ENCODE results near the gene CD320. TPM values are rescaled to one million over a fixed set of nuclear protein-coding genes. Genes with fewer than 3 reads are reported as not detected.

CD320 gene
- total RNA-seq, 2 experiments from 2014 or later = 17.1 to 17.6 TPM

DNA sequence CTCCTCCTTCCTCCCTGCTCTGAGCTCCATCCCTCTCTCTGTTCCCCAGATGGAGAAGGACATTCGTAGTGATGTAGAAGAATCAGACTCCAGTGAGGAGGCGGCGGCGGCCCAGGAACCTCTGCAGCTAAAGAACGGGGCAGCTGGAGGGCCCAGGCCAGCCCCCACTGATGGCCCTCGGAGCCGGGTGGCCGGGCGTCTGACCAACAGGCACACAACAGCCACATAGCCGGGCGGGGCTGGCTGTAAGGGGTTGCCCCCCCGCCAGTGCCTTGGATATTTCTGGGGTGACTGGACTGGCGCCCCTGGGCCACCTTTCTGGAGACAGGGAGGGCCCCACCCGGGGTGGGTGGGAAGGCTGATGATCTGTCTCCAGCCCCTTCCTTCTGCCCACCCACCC, 46.3 kb downstream of the CD320 start:
- ATAC-seq (ENCODE audit: poor library complexity) (no peak), DNase-seq (no peak)
- POLR2A ChIA-PET = no interaction called here
- Mint-ChIP-seq H3K4me3 (no peak overlapping the region), H3K9me3 (no peaks in the 10 kb centered on the region), H3K27ac (no peak overlapping the region), H3K27me3 (no peaks in the 10 kb centered on the region), H3K4me1 (ENCODE audit: low read depth) (no peaks in the 10 kb centered on the region), H3K36me3 (ENCODE audit: low read depth) (peaks cover 22% of the 10 kb centered on the region)
- CTCF ChIA-PET = no interaction called here
- TF ChIP-seq, protein P1, sequence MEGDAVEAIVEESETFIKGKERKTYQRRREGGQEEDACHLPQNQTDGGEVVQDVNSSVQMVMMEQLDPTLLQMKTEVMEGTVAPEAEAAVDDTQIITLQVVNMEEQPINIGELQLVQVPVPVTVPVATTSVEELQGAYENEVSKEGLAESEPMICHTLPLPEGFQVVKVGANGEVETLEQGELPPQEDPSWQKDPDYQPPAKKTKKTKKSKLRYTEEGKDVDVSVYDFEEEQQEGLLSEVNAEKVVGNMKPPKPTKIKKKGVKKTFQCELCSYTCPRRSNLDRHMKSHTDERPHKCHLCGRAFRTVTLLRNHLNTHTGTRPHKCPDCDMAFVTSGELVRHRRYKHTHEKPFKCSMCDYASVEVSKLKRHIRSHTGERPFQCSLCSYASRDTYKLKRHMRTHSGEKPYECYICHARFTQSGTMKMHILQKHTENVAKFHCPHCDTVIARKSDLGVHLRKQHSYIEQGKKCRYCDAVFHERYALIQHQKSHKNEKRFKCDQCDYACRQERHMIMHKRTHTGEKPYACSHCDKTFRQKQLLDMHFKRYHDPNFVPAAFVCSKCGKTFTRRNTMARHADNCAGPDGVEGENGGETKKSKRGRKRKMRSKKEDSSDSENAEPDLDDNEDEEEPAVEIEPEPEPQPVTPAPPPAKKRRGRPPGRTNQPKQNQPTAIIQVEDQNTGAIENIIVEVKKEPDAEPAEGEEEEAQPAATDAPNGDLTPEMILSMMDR (IDR thresholded peaks at IDR 0.05) = no peak
- Histone ChIP-seq H3K4me1 (ENCODE audit: insufficient read depth, low read length) (peaks cover 4% of the 10 kb centered on the region), H3K27me3 (ENCODE audit: control insufficient read depth in 1 of 2, insufficient read depth in 2 of 2, low read length in 2 of 2) (no peaks in the 10 kb centered on the region), H3K36me3 (ENCODE audit: insufficient read depth, low read length) (peaks cover 16% of the 10 kb centered on the region), H3K9me3 (ENCODE audit: control insufficient read depth in 1 of 2, insufficient read depth in 1 of 2, low read length in 2 of 2) (no peaks in the 10 kb centered on the region), H3K4me3 (ENCODE audit: low read length) (no peak overlapping the region), H3K27ac (ENCODE audit: low read depth in 1 of 2, low read length in 2 of 2) (no peak overlapping the region)
- intact Hi-C loops (cut with DNase I, micrococcal nuclease) = no loop called here

- Histone ChIP-seq H3K27ac (ENCODE audit: low read depth in 1 of 2, low read length in 2 of 2) (no peak overlapping the region), H3K4me3 (ENCODE audit: low read length) (no peak overlapping the region), H3K27me3 (ENCODE audit: control insufficient read depth in 1 of 2, insufficient read depth in 2 of 2, low read length in 2 of 2) (no peaks in the 10 kb centered on the region), H3K9me3 (ENCODE audit: control insufficient read depth in 1 of 2, insufficient read depth in 1 of 2, low read length in 2 of 2) (no peaks in the 10 kb centered on the region), H3K4me1 (ENCODE audit: insufficient read depth, low read length) (peaks cover 9% of the 10 kb centered on the region), H3K36me3 (ENCODE audit: insufficient read depth, low read length) (peaks cover 21% of the 10 kb centered on the region)
- H3K36me3 Mint-ChIP-seq (ENCODE audit: low read depth) = peaks cover 22% of the 10 kb centered on the region
- no peak overlapping the region for H3K4me3 Mint-ChIP-seq
- no peaks in the 10 kb centered on the region for H3K4me1 Mint-ChIP-seq (ENCODE audit: low read depth)
- H3K9me3 Mint-ChIP-seq = no peaks in the 10 kb centered on the region
- POLR2A ChIA-PET = interaction anchor here (1.5 kb wide), 1 partner anchor 318 kb away, joined by 4 read pairs; the partner anchor contains the start of gene TIMM44
- H3K27me3 Mint-ChIP-seq = no peaks in the 10 kb centered on the region
- DNase-seq = no peak
- intact Hi-C loops (cut with DNase I, micrococcal nuclease) = no loop called here
- CTCF ChIA-PET = no interaction called here
- H3K27ac Mint-ChIP-seq = no peak overlapping the region
- TF ChIP-seq, protein P1 (IDR thresholded peaks at IDR 0.05) = no peak
- no peak for ATAC-seq (ENCODE audit: poor library complexity)
Measured at GRCh38 chr19:8261347-8261746, 46.8 kb downstream of the CD320 start.

GRCh38 chr19:8259922-8260247, 48.3 kb downstream of the CD320 start:
- CTCF ChIA-PET = interaction anchor here (0.5 kb wide), 1 partner anchor 67 kb away, joined by 4 read pairs; no protein-coding TSS in a partner anchor

More at GRCh38 chr19:8259922-8260247, 48.3 kb downstream of the CD320 start:
- H3K36me3 ChIP-seq (ENCODE audit: insufficient read depth, low read length) = peaks cover 33% of the 10 kb centered on the region
- no peak overlapping the region for H3K27ac ChIP-seq (ENCODE audit: low read depth in 1 of 2, low read length in 2 of 2)
- POLR2A ChIA-PET = interaction anchor here (1.5 kb wide), 1 partner anchor 316 kb away, joined by 4 read pairs; the partner anchor contains the start of gene TIMM44
- intact Hi-C loops (cut with DNase I, micrococcal nuclease) = loop anchor here in 1 of 2 experiments (10.0 kb wide), 1 partner anchor 285 kb away; no protein-coding TSS in a partner anchor
- Mint-ChIP-seq H3K27me3 (no peaks in the 10 kb centered on the region), H3K9me3 (no peaks in the 10 kb centered on the region), H3K4me3 (no peak overlapping the region), H3K4me1 (ENCODE audit: low read depth) (no peaks in the 10 kb centered on the region), H3K36me3 (ENCODE audit: low read depth) (peaks cover 28% of the 10 kb centered on the region), H3K27ac (no peak overlapping the region)
- no peak overlapping the region for H3K4me3 ChIP-seq (ENCODE audit: low read length)
- TF ChIP-seq, protein P1 (IDR thresholded peaks at IDR 0.05) = no peak
- H3K9me3 ChIP-seq (ENCODE audit: control insufficient read depth in 1 of 2, insufficient read depth in 1 of 2, low read length in 2 of 2) = no peaks in the 10 kb centered on the region
- ATAC-seq (ENCODE audit: poor library complexity) (no peak), DNase-seq (no peak)
- H3K27me3 ChIP-seq (ENCODE audit: control insufficient read depth in 1 of 2, insufficient read depth in 2 of 2, low read length in 2 of 2) = no peaks in the 10 kb centered on the region
- peaks cover 9% of the 10 kb centered on the region for H3K4me1 ChIP-seq (ENCODE audit: insufficient read depth, low read length)

Data from CD4-positive, alpha-beta T cell (primary cell).